NCI-H1930 (cell line): Measurements from ENCODE around the gene IL17B.

Experiments used
- DNase-seq, 2 experiments: peaks; one replicate each; lab custom pipeline; 2025; lab: John Stamatoyannopoulos, UW

The IL17B gene

DNA sequence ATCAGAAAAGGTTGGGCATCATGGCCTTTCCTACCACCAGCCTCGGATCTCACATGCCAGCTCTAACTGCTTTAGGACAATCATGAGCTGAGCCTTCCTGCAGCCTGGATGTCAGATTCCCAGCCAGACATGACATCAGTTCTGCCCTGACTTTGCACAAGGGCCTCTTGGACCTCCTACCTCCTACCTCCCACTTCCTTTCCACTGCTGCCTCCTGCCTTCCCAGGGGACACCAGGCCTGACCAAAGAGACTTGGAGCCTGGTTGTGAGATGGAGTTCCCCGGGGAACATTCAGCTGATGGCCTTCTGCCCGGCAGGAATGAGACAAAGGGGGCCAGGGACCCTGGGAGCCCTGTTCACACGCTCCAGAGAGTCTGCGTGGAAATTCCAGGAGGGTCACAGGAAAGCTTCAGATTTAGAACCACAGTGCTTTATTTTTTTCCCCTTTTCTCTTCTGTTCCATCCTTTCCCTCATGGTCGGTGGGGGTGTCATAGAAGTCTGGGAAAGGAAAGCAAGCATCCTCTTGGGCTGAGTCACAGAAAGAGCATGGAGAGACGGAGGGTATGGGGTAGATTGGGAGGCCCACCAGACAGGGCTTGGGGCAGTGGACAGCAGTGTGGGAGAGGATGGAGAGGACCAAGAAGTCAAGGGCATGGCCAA lies 35.4 kb upstream of the IL17B start:
- DNase-seq = no peak

GRCh38 chr5:149413477-149414210 lies 34.6 kb upstream of the IL17B start:
- no peak for DNase-seq

GRCh38 chr5:149412783-149413476 lies 33.8 kb upstream of the IL17B start:
- DNase-seq = no peak

DNA sequence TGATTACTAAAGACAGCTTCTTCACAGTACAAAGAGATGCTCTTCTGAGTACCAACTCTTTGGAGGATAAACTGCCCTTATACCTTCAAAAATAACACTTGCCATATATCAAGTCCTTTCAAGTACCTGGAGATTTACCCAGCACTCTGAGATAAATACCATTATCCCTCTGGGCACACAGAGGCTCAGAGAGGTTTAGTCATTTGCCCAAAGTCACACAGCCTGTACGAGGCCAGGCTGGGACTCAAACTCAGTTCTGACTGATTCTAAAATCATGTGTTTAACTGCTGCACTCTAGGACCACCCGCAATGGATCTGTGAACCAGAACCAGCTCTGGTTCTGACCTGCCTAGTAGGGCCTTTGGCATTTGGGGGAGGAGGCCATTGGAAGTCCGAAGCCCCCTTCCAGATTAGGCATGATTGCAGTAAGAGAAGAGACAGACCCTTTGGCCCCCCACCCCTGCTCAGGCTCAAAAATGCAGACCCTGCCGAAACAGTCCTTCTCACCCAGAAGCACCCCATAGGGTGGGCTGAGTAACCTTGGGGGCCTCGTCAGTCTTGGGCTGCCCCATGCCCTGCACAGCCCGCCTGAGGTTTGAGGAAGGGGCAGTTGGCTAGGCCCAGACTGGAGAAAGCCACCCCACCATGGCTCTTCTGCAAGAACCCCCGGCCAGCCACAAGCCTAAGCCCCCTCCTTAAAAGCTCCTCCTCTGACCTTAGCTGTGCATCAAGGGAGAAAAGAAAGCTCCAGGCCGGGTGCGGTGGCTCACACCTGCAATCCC lies 32.8 kb upstream of the IL17B start:
- DNase-seq = no peak

- DNase-seq = no peak
Observed at GRCh38 chr5:149410721-149411432, 31.8 kb upstream of the IL17B start.

- DNase-seq = no peak
Observed at GRCh38 chr5:149410071-149410470, 31.0 kb upstream of the IL17B start.

GRCh38 chr5:149409268-149409948 lies 30.3 kb upstream of the IL17B start:
- no peak for DNase-seq

DNA sequence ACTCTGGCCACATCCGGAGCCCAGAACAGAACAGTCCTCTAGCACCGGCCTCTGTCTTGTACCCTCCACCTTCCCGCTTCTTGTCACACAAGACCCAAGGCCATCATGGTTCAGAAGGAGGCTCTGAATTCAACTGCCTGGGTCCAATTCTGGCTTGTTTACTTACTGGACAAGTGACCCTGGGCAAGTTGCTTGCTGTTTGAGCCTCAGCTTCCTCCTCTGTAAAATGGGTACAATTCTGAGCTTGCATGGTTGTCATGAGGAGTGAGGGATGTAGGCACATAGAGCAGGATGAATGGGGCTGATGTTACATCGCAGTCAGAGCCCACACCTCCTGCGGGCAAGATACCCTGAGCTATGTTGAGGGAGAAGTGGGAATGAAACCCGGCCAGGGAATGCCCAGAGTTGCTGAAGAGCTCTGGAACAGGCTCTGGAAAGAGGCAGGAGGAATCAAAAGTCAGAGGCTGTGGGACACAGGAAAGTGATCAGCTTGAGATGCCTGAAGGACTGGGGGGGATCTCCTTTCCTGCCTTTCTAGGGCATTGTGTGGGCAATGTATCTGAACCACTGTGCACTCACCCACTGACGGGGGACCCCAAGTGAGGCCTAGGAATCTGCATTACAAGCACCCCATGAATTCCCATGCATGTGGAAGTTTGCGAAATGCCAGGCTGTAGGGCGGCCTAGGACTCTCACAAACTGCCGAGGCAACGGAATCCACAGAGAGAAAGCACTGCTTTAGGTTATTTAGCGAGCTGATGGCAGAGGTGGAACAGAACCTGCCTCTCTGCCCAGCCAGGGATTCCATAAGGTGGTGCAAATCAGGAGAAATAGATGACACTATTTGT lies 29.4 kb upstream of the IL17B start:
- DNase-seq = no peak

- no peak for DNase-seq
Observed at GRCh38 chr5:149407323-149408251, 28.5 kb upstream of the IL17B start.

DNA sequence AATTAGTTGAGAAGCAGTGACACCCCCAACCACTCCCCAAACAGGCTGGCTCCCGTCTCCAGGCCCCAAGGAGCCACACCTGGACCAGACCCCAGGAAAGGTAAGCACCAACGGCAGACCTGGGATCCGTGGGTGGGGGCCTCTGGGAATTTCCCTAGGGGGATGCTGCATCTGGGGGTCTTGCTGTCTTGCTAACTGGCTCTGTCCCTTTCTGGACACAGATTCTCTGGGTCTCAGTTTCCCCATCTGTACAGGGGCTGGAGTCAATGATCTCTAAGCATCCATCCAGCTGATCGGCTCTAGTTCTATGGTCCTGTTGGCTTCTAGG lies 27.9 kb upstream of the IL17B start:
- DNase-seq = no peak

DNA sequence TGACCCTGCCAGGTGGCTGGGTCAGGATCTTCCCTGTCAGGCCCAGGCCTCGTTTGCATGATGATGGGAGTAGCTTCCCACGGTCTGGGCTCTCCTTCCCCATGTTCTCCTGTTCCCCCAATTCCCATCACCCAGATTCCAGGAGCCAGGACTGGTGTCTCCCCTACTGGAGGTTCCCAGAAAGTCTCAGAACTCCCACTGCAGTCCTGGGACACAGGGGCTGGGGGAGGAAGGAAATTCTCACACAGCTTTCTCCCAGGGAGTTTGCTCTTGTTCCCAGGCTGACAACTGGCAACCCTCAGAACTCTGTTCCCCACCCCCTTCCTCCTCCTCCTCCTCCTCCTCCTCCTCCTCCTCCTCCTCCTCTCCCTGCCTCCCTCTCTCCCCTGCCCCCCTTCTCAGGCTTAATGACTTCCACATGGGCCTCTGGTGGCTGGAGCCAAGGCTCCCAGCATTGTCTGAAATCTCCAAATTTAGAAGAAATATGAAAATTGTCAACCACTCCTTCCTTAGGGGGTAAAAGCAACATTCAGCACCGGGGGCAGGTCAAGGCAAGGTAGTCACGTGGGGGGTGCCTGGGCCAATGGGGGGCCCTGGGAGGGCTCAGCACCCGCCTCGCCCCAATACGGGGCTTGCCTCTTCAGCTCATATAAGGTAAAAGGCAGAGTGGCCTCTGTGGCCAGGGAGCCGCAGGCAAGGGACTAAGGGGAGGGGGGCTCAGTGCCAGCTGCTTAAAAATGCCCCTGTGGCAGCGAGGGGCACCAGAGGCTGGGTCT lies 27.3 kb upstream of the IL17B start:
- DNase-seq = no peak

DNA sequence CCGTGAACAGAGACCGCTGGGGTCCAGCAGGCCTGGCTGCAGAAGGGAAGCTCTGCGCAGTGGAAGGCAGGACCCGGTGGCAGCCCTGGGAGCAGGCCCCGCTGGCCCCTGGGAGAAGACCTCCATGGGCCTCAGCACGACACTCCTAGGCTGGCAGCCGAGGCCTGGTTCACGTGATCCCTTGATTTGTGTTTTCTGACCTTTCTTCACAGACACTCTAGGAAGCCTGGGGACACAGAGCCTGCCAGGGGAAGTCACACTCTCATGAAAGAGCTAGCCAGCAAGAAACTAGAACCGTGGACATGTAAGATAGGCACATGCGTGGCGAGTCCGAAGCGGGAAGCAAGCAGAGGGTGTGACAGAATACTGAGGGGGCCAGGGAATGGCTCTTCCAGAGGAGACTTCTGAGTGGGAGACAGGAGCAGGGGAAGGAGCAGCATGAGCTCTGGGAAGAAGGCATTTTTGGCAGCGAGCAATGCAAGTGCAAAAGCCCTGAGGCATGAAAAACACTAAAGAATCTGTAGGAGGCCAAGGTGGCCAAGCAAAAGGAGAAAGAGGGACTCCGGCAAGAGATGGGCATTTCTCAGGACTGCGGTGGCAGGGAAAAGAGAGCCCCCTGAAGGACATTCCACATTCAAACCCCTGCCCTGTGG lies 26.6 kb upstream of the IL17B start:
- DNase-seq = no peak

- no peak for DNase-seq
Observed at GRCh38 chr5:149404746-149405549, 25.9 kb upstream of the IL17B start.

- DNase-seq = no peak
Observed at GRCh38 chr5:149403923-149404745, 25.0 kb upstream of the IL17B start.

- DNase-seq = no peak
Observed at GRCh38 chr5:149402291-149402690, 23.2 kb upstream of the IL17B start.

DNA sequence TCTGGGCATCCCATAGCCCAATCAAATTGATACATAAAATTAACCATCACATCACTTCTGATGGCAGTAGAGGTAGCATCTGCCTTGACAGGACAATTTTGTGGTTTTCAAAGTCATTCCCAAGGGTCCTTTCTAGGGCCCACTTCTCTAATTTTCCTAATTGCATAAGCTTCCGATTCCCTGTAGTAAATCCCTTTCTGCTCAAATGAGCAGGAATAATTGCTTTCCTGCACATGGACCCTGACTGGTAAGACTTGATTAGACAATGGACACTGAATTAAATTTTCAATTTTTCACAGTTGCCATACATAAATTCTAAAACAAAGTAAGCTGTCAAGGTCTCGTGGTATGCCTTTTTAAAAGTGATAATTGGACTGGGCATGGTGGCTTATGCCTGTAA lies 22.0 kb upstream of the IL17B start:
- DNase-seq = no peak
